H1 (cell line): ENCODE measurements around the gene SLC25A12. TPM values are rescaled to one million over a fixed set of nuclear protein-coding genes. Genes with fewer than 3 reads are reported as not detected.

ENCODE experiments used
- CTCF ChIA-PET: fragments of 300-600 bp; sonication (Branson Sonifier 250); formaldehyde crosslinking; loops from one replicate; lab custom pipeline; 2021; ENCODE audit not compliant: partially characterized antibody; lab: Charles Lee
- POLR2A ChIA-PET: fragments of 300-600 bp; sonication (Branson Sonifier 250); formaldehyde crosslinking; loops from one replicate; lab custom pipeline; 2021; ENCODE audit warnings: inconsistent platforms; ENCODE audit not compliant: partially characterized antibody; lab: Charles Lee
- DNase-seq, 2 experiments: peaks; one replicate each; pipeline versions ENCODE4 v3.0.0 to v3.0.0-alpha.2; 2010 to 2022; ENCODE audit warnings: low spot score in 2 of 2, low read depth in 1 of 2, mixed read lengths in 1 of 2
- FAIRE-seq: peaks from 2 replicates; lab custom pipeline; 2011; peaks lifted over from hg19 to GRCh38; lab: Jason Lieb, UNC
- H2AFZ ChIP-seq: 2 replicates; pipeline ENCODE4 v1.8.1; 2012; ENCODE audit warnings: low read length, inconsistent platforms
- H2AK5ac ChIP-seq: 2 replicates; pipeline ENCODE4 v1.6.1; 2013; ENCODE audit warnings: low read depth, low read length
- H2BK120ac ChIP-seq: replicated peaks from 2 replicates; pipeline ENCODE3; 2013; ENCODE audit warnings: low read depth, low read length, inconsistent platforms
- H2BK12ac ChIP-seq: 2 replicates; pipeline ENCODE4 v1.6.1; 2013; ENCODE audit warnings: low read depth, low read length
- H2BK15ac ChIP-seq: 2 replicates; pipeline ENCODE4 v1.6.1; 2013; ENCODE audit warnings: low read length
- H2BK20ac ChIP-seq: 2 replicates; pipeline ENCODE4 v1.6.1; 2013; ENCODE audit warnings: low read length
- H2BK5ac ChIP-seq: 2 replicates; pipeline ENCODE4 v1.6.1; 2013; ENCODE audit warnings: low read depth, low read length
- H3K14ac ChIP-seq: 2 replicates; pipeline ENCODE4 v1.6.1; 2013; ENCODE audit warnings: inconsistent platforms; ENCODE audit not compliant: insufficient read length
- H3K18ac ChIP-seq: 2 replicates; pipeline ENCODE4 v1.6.1; 2013; ENCODE audit warnings: low read length; ENCODE audit errors: extremely low read depth
- H3K23ac ChIP-seq: 2 replicates; pipeline ENCODE4 v1.6.1; 2013; ENCODE audit warnings: inconsistent platforms; ENCODE audit not compliant: insufficient read length
- H3K23me2 ChIP-seq: 2 replicates; pipeline ENCODE4 v1.6.1; 2013; ENCODE audit warnings: low read depth, low read length
- H3K27ac ChIP-seq: 2 replicates; pipeline ENCODE4 v1.6.1; 2011; ENCODE audit warnings: low read depth, low read length, inconsistent platforms
- H3K27me3 ChIP-seq, 4 experiments: replicated peaks in 1 of 4; 1 replicate in 1 of 4; 2 replicates in 3 of 4; pipeline versions ENCODE4 v1.6.1 to v1.8.1; 2011 to 2013; ENCODE audit warnings: low read length in 3 of 4, mild to moderate bottlenecking in 3 of 4, inconsistent platforms in 2 of 4, mixed read lengths in 2 of 4, moderate library complexity in 1 of 4; ENCODE audit not compliant: control insufficient read depth in 3 of 4, insufficient read depth in 3 of 4; ENCODE audit errors: extremely low read depth in 1 of 4
- H3K36me3 ChIP-seq, 4 experiments: 2 replicates each; pipeline versions ENCODE4 v1.6.1 to v1.8.1; 2011 to 2013; ENCODE audit warnings: mild to moderate bottlenecking in 4 of 4, low read length in 3 of 4, moderate library complexity in 2 of 4, control low read depth in 1 of 4, inconsistent platforms in 1 of 4; ENCODE audit not compliant: insufficient read depth in 4 of 4, control insufficient read depth in 2 of 4
- H3K4ac ChIP-seq: replicated peaks from 2 replicates; pipeline ENCODE3; 2013; ENCODE audit warnings: low read length, low read depth, mixed read lengths, inconsistent platforms; ENCODE audit not compliant: insufficient read length
- H3K4me1 ChIP-seq, 4 experiments: replicated peaks in 1 of 4; 1 replicate in 1 of 4; 2 replicates in 3 of 4; pipeline versions ENCODE4 v1.6.1 to v1.8.1; 2011 to 2013; ENCODE audit warnings: low read length in 3 of 4, inconsistent platforms in 2 of 4, mixed read lengths in 1 of 4; ENCODE audit not compliant: insufficient read depth in 4 of 4, control insufficient read depth in 3 of 4
- H3K4me2 ChIP-seq, 2 experiments: 2 replicates each; pipeline versions ENCODE4 v1.6.1 to v1.8.1; 2011 to 2013; ENCODE audit warnings: low read depth in 2 of 2, low read length in 2 of 2, control low read depth in 1 of 2, inconsistent platforms in 1 of 2, mild to moderate bottlenecking in 1 of 2; ENCODE audit not compliant: insufficient read depth in 1 of 2
- H3K4me3 ChIP-seq, 4 experiments: fragments of 200-600, 300-600 bp in 1 of 4; sonication (generic), shearing (Covaris generic), sonication (Bioruptor Twin) in 1 of 4; 2 replicates each; pipeline versions ENCODE4 v1.5.1 to v1.8.1; 2011 to 2016; ENCODE audit warnings: low read length in 4 of 4, low read depth in 3 of 4, control low read depth in 2 of 4, inconsistent platforms in 2 of 4, mild to moderate bottlenecking in 2 of 4, mixed read lengths in 1 of 4, moderate library complexity in 1 of 4; ENCODE audit not compliant: insufficient read depth in 2 of 4; ENCODE audit errors: extremely low read depth in 1 of 4
- H3K56ac ChIP-seq: replicated peaks from 2 replicates; pipeline ENCODE3; 2013; ENCODE audit warnings: low read depth, mild to moderate bottlenecking, mixed read lengths, low read length, inconsistent platforms; ENCODE audit not compliant: insufficient read length
- H3K79me1 ChIP-seq: 2 replicates; pipeline ENCODE4 v1.6.1; 2013; ENCODE audit warnings: low read depth, low read length, control low read depth
- H3K79me2 ChIP-seq, 2 experiments: 2 replicates each; pipeline versions ENCODE4 v1.6.1 to v1.8.1; 2012 to 2013; ENCODE audit warnings: low read length in 2 of 2, mild to moderate bottlenecking in 2 of 2, inconsistent platforms in 1 of 2; ENCODE audit not compliant: insufficient read depth in 2 of 2, control insufficient read depth in 1 of 2
- H3K9ac ChIP-seq, 4 experiments: replicated peaks in 1 of 4; 1 replicate in 1 of 4; 2 replicates in 3 of 4; pipeline versions ENCODE4 v1.6.1 to v1.8.1; 2011 to 2013; ENCODE audit warnings: low read depth in 3 of 4, low read length in 3 of 4, control low read depth in 2 of 4, mild to moderate bottlenecking in 2 of 4, moderate library complexity in 2 of 4, inconsistent platforms in 1 of 4; ENCODE audit errors: extremely low read depth in 1 of 4
- H3K9me3 ChIP-seq, 2 experiments: 2 replicates each; pipeline versions ENCODE4 v1.6.1 to v1.8.1; 2012 to 2013; ENCODE audit warnings: mild to moderate bottlenecking in 2 of 2, moderate library complexity in 2 of 2, control low read depth in 1 of 2, inconsistent platforms in 1 of 2, low read depth in 1 of 2, low read length in 1 of 2, mixed read lengths in 1 of 2; ENCODE audit not compliant: insufficient read depth in 2 of 2
- H4K20me1 ChIP-seq, 2 experiments: replicated peaks in 1 of 2; 2 replicates each; pipeline versions ENCODE3 to v1.8.1; 2011 to 2013; ENCODE audit warnings: inconsistent platforms in 2 of 2, low read length in 2 of 2, mild to moderate bottlenecking in 1 of 2; ENCODE audit not compliant: insufficient read depth in 2 of 2, control insufficient read depth in 1 of 2
- H4K5ac ChIP-seq: 2 replicates; pipeline ENCODE4 v1.6.1; 2013; ENCODE audit warnings: low read length, low read depth, mixed read lengths, inconsistent platforms; ENCODE audit not compliant: insufficient read length
- H4K8ac ChIP-seq: 2 replicates; pipeline ENCODE4 v1.8.0; 2013; ENCODE audit warnings: mild to moderate bottlenecking, moderate library complexity, low read length, inconsistent platforms; ENCODE audit not compliant: insufficient read depth; ENCODE audit errors: extremely low read depth
- H4K91ac ChIP-seq: replicated peaks from 2 replicates; pipeline ENCODE3; 2013; ENCODE audit warnings: low read length, mixed read lengths, inconsistent platforms; ENCODE audit not compliant: insufficient read length
- BACH1 ChIP-seq: IDR thresholded peaks from 2 replicates; pipeline ENCODE4 v1.6.1; 2012; ENCODE audit warnings: low read length, improper control_type of control experiment
- JUN ChIP-seq: IDR thresholded peaks from 2 replicates; pipeline ENCODE4 v1.6.1; 2011; ENCODE audit warnings: low read depth, mild to moderate bottlenecking, improper control_type of control experiment, low read length
- JUND ChIP-seq: IDR thresholded peaks from 2 replicates; pipeline ENCODE4 v1.6.1; 2011; ENCODE audit warnings: mild to moderate bottlenecking, improper control_type of control experiment, low read length
- SIX5 ChIP-seq: IDR thresholded peaks from 2 replicates; pipeline ENCODE4 v1.6.1; 2011; ENCODE audit warnings: mild to moderate bottlenecking, low read depth, low read length
- USF2 ChIP-seq: IDR thresholded peaks from 2 replicates; pipeline ENCODE4 v1.6.1; 2011; ENCODE audit warnings: low read length, improper control_type of control experiment
- WGBS, 2 experiments: shearing (Covaris generic) in 1 of 2; methylation state at CpG; one replicate each; pipeline versions ENCODE4 v1.1.6 to v1.1.7; 2013 to 2015; ENCODE audit warnings: low lambda C conversion rate in 2 of 2, mixed read lengths in 2 of 2, inconsistent platforms in 1 of 2, low coverage in 1 of 2, missing lambda C conversion rate in 1 of 2; ENCODE audit not compliant: insufficient replicate concordance in 2 of 2, insufficient coverage in 1 of 2, insufficient read length in 1 of 2; ENCODE audit errors: extremely low coverage in 1 of 2, missing lambda C conversion rate in 1 of 2; 5-methylcytosine and 5-hydroxymethylcytosine counted together
- polyA plus RNA-seq, 7 experiments: library from polyadenylated mRNA; depleted of rRNA in 3 of 7; stranded (reverse) in 5 of 7; unstranded in 2 of 7; fragments of >200 nt in 5 of 7; fragments of 200-250 nt in 2 of 7; gene quantifications; 1 replicate in 5 of 7; 2 replicates in 1 of 7; 4 replicates in 1 of 7; pipeline versions ENCODE4 v1.2.1 to v1.2.3, GENCODE V29; 2011 to 2013; ENCODE audit warnings: missing spikeins in 2 of 7, mixed read lengths in 2 of 7
- total RNA-seq: library from RNA; stranded (reverse); fragmentation: NEBNext Ultra II Directional; extraction: Animal tissue kit (Norgen Biotek cat#: 25700); gene quantifications from 2 replicates; pipeline ENCODE4 v1.2.1, GENCODE V29; 2021

SLC25A12 gene
- total and polyA plus RNA-seq, 2 of the 8 experiments (the other 6 are each of a cell fraction or from before 2014, with no cell fraction given) = 7.7 to 10.2 TPM

- H3K27ac ChIP-seq = no peak overlapping the region
- H3K27me3 ChIP-seq = no peaks in the 10 kb centered on the region
- H3K79me2 ChIP-seq = no peaks in the 10 kb centered on the region
- H3K23me2 ChIP-seq = no peaks in the 10 kb centered on the region
- H4K20me1 ChIP-seq = no peaks in the 10 kb centered on the region
- no peaks in the 10 kb centered on the region for H3K79me1 ChIP-seq
- TF ChIP-seq BACH1 (no peak), JUND (no peak), USF2 (no peak), SIX5 (no peak), JUN (no peak)
- no peak overlapping the region for H3K18ac ChIP-seq
- no peak overlapping the region for H4K5ac ChIP-seq
- no peak overlapping the region for H4K8ac ChIP-seq
- no peak overlapping the region for H3K56ac ChIP-seq
- 93% methylated on average over 2 of the region's 2 CpGs; no CpG with 5 or more reads in 1 of the 2 experiments for WGBS, 2 experiments
- H2BK120ac ChIP-seq = no peak overlapping the region
- CTCF ChIA-PET = no interaction called here
- no peak overlapping the region for H3K9ac ChIP-seq
- H3K4ac ChIP-seq = no peak overlapping the region
- H2BK15ac ChIP-seq = no peak overlapping the region
- POLR2A ChIA-PET = no interaction called here
- H2BK12ac ChIP-seq = no peak overlapping the region
- H4K91ac ChIP-seq = no peak overlapping the region
- no peak overlapping the region for H3K4me3 ChIP-seq
- no peaks in the 10 kb centered on the region for H3K9me3 ChIP-seq
- H2BK5ac ChIP-seq = no peak overlapping the region
- DNase-seq (no peak), FAIRE-seq (peak; percentile 13)
- H3K23ac ChIP-seq = no peak overlapping the region
- no peak overlapping the region for H2AK5ac ChIP-seq
- no peak overlapping the region for H3K4me2 ChIP-seq
- H3K14ac ChIP-seq = no peak overlapping the region
- H3K36me3 ChIP-seq = no peaks in the 10 kb centered on the region; a peak in 1 of 8 replicates
- H2BK20ac ChIP-seq = no peak overlapping the region
- H3K4me1 ChIP-seq = no peaks in the 10 kb centered on the region
- no peak overlapping the region for H2AFZ ChIP-seq
Observed at GRCh38 chr2:171878481-171878993, 15.5 kb downstream of the SLC25A12 start.
